ENCODE data around the gene TBCK.

The TBCK gene

DNA sequence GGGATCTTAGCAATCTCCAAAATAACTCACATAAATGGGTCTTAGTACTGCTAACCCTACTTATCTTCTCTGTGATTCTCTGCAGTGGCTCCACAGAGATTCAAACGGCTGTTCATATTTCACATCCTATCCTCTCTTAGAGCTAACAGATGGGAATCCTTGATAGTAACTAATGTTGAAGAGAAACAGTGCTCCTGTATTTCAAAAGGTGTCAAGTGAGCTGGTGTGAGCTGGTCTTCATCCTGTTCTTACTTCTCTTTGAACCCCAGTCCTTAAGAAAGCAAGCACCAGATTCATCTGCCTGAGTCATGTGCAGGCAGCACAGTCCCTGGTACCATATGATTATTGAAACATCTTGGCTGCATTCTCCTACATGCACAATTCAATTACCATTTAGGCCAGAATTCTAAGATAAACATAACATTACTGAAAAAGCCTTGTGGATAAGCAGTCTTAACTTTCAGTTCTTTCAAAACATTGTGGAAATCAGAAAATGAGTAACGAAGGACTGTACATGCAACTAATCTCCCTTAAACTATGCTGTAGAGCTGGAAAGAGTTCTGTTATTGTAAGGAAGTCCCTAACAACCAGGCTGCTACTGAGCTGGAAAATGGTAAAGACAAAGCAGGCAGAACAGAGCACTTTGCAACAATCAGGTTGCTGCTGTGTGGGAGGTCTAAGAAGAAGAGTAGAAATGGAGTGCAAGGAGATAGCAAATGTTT lies 267.6 kb downstream of the TBCK start:
- no peak for TF ChIP-seq EZH2 (IDR thresholded peaks at IDR 0.05; ENCODE audit: borderline replicate concordance, low read length)
- TF ChIP-seq, protein P1, sequence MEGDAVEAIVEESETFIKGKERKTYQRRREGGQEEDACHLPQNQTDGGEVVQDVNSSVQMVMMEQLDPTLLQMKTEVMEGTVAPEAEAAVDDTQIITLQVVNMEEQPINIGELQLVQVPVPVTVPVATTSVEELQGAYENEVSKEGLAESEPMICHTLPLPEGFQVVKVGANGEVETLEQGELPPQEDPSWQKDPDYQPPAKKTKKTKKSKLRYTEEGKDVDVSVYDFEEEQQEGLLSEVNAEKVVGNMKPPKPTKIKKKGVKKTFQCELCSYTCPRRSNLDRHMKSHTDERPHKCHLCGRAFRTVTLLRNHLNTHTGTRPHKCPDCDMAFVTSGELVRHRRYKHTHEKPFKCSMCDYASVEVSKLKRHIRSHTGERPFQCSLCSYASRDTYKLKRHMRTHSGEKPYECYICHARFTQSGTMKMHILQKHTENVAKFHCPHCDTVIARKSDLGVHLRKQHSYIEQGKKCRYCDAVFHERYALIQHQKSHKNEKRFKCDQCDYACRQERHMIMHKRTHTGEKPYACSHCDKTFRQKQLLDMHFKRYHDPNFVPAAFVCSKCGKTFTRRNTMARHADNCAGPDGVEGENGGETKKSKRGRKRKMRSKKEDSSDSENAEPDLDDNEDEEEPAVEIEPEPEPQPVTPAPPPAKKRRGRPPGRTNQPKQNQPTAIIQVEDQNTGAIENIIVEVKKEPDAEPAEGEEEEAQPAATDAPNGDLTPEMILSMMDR (IDR thresholded peaks at IDR 0.05; ENCODE audit: low read length): no peak
- Histone ChIP-seq H3K4me1 (ENCODE audit: insufficient read depth, low read length, severe bottlenecking) (no peaks in the 10 kb centered on the region), H3K9me3 (ENCODE audit: low read length) (no peaks in the 10 kb centered on the region), H3K79me2 (ENCODE audit: insufficient read depth, low read length) (no peaks in the 10 kb centered on the region), H3K4me3 (ENCODE audit: low read depth, low read length, poor library complexity, severe bottlenecking) (no peak overlapping the region), H3K27ac (ENCODE audit: low read depth, low read length, poor library complexity, severe bottlenecking) (no peak overlapping the region), H3K27me3 (ENCODE audit: insufficient read depth, low read length) (no peaks in the 10 kb centered on the region), H2AFZ (ENCODE audit: low read length) (no peak overlapping the region), H3K36me3 (ENCODE audit: insufficient read depth, low read length) (no peaks in the 10 kb centered on the region), H3F3A (ENCODE audit: insufficient read depth, low read length) (no peaks in the 10 kb centered on the region), H3K4me2 (ENCODE audit: low read length) (no peak overlapping the region), H4K20me1 (ENCODE audit: insufficient read depth, low read length) (no peaks in the 10 kb centered on the region), H3K9me2 (ENCODE audit: low read depth, low read length) (no peaks in the 10 kb centered on the region), H3K9ac (ENCODE audit: low read length) (no peak overlapping the region)

DNA sequence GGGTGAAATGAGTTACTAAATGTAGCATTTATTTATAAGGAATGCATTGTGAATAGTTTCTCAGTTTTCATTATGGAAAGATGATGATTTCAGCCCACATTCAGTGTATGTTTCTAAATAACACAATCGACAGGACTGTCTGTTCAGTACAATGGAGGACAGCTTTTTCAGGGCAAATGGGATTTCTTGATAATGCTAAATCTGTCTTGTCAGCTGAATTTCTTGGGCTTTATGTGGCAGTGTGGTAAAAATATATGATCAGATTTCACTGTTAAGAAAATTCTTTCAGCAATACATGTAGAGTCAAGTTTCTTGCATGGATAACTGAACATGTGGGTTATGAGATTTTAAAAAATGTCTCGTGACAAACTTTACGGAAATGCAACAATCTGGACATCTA lies 269.9 kb downstream of the TBCK start:
- H3K4me3 ChIP-seq (ENCODE audit: low read depth, low read length, poor library complexity, severe bottlenecking): no peak overlapping the region
- H3K9me3 ChIP-seq (ENCODE audit: low read length): no peaks in the 10 kb centered on the region
- no peaks in the 10 kb centered on the region for H3K79me2 ChIP-seq (ENCODE audit: insufficient read depth, low read length)
- H3K27me3 ChIP-seq (ENCODE audit: insufficient read depth, low read length): no peaks in the 10 kb centered on the region
- no peak for TF ChIP-seq EZH2 (IDR thresholded peaks at IDR 0.05; ENCODE audit: borderline replicate concordance, low read length)
- TF ChIP-seq, protein P1 (IDR thresholded peaks at IDR 0.05; ENCODE audit: low read length): no peak
- H3K9ac ChIP-seq (ENCODE audit: low read length): no peak overlapping the region
- no peak overlapping the region for H2AFZ ChIP-seq (ENCODE audit: low read length)
- no peaks in the 10 kb centered on the region for H4K20me1 ChIP-seq (ENCODE audit: insufficient read depth, low read length)
- no peaks in the 10 kb centered on the region for H3K4me1 ChIP-seq (ENCODE audit: insufficient read depth, low read length, severe bottlenecking)
- H3K4me2 ChIP-seq (ENCODE audit: low read length): no peak overlapping the region
- no peak overlapping the region for H3K27ac ChIP-seq (ENCODE audit: low read depth, low read length, poor library complexity, severe bottlenecking)
- no peaks in the 10 kb centered on the region for H3F3A ChIP-seq (ENCODE audit: insufficient read depth, low read length)
- H3K36me3 ChIP-seq (ENCODE audit: insufficient read depth, low read length): no peaks in the 10 kb centered on the region
- H3K9me2 ChIP-seq (ENCODE audit: low read depth, low read length): no peaks in the 10 kb centered on the region

DNA sequence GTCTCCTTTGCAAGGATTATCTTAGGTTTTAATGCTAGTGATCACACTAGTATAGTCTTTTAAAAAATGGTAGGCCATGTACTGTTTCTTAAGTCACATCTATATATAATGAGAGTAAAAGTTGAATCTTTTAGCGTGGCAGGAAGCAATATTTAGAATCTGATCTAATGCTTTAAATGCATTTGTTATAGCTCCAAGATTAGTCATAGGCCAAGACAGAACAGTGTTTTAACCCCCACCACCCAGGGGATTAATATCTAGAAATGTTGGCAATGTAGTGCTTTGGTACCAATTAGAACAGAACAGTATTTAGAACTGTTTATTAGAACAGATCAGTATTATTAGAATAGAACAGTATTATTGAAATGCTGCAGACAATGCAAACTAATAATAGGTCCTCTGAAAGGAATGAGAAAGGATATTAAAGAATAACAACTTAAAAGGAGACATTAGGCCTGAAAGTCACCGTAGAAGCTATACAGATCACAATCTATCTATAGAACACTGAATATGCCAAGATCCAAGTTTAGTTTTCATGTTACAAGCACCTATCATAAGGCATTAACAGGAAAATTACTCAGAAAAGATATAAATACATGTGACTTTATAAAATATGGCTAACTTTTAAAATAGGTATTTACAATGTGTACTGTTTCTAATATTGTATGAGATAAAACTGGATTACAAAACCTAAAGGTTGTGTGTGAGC lies 274.6 kb downstream of the TBCK start:
- TF ChIP-seq EZH2 (IDR thresholded peaks at IDR 0.05; ENCODE audit: borderline replicate concordance, low read length): no peak
- TF ChIP-seq, protein P1 (IDR thresholded peaks at IDR 0.05; ENCODE audit: low read length): no peak
- no peaks in the 10 kb centered on the region for H3K4me1 ChIP-seq (ENCODE audit: insufficient read depth, low read length, severe bottlenecking)
- H3K9ac ChIP-seq (ENCODE audit: low read length): no peak overlapping the region
- H3K9me2 ChIP-seq (ENCODE audit: low read depth, low read length): no peaks in the 10 kb centered on the region
- no peaks in the 10 kb centered on the region for H3K9me3 ChIP-seq (ENCODE audit: low read length)
- no peak overlapping the region for H3K27ac ChIP-seq (ENCODE audit: low read depth, low read length, poor library complexity, severe bottlenecking)
- no peaks in the 10 kb centered on the region for H4K20me1 ChIP-seq (ENCODE audit: insufficient read depth, low read length)
- H3K27me3 ChIP-seq (ENCODE audit: insufficient read depth, low read length): no peaks in the 10 kb centered on the region
- H3K4me3 ChIP-seq (ENCODE audit: low read depth, low read length, poor library complexity, severe bottlenecking): no peak overlapping the region
- no peaks in the 10 kb centered on the region for H3K36me3 ChIP-seq (ENCODE audit: insufficient read depth, low read length)
- no peaks in the 10 kb centered on the region for H3F3A ChIP-seq (ENCODE audit: insufficient read depth, low read length)
- no peak overlapping the region for H3K4me2 ChIP-seq (ENCODE audit: low read length)
- no peak overlapping the region for H2AFZ ChIP-seq (ENCODE audit: low read length)
- no peaks in the 10 kb centered on the region for H3K79me2 ChIP-seq (ENCODE audit: insufficient read depth, low read length)
